Measurements from ENCODE around the gene BBS9.

Gene BBS9

DNA sequence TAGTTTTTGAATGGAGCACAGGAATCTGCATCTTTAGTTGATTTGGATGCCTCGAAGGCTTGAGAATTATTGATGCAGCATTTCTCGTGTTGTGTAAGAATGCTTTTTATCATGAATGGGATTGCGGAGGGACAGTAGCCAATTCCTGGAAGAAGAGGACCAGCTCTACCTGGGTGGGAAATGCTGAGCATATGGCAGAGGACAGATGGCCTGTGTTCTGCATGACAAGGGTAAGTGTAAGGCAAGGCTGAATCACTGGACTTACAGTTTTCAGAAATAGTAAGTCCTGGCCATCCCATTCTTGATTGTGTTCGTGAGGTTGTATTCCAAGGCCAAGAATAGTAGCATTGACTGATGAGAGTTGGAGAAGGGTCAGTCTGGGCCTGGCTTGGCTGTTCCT, 36.1 kb upstream of the BBS9 start:
- TF ChIP-seq, protein P1, sequence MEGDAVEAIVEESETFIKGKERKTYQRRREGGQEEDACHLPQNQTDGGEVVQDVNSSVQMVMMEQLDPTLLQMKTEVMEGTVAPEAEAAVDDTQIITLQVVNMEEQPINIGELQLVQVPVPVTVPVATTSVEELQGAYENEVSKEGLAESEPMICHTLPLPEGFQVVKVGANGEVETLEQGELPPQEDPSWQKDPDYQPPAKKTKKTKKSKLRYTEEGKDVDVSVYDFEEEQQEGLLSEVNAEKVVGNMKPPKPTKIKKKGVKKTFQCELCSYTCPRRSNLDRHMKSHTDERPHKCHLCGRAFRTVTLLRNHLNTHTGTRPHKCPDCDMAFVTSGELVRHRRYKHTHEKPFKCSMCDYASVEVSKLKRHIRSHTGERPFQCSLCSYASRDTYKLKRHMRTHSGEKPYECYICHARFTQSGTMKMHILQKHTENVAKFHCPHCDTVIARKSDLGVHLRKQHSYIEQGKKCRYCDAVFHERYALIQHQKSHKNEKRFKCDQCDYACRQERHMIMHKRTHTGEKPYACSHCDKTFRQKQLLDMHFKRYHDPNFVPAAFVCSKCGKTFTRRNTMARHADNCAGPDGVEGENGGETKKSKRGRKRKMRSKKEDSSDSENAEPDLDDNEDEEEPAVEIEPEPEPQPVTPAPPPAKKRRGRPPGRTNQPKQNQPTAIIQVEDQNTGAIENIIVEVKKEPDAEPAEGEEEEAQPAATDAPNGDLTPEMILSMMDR (IDR thresholded peaks at IDR 0.05) = no peak

DNA sequence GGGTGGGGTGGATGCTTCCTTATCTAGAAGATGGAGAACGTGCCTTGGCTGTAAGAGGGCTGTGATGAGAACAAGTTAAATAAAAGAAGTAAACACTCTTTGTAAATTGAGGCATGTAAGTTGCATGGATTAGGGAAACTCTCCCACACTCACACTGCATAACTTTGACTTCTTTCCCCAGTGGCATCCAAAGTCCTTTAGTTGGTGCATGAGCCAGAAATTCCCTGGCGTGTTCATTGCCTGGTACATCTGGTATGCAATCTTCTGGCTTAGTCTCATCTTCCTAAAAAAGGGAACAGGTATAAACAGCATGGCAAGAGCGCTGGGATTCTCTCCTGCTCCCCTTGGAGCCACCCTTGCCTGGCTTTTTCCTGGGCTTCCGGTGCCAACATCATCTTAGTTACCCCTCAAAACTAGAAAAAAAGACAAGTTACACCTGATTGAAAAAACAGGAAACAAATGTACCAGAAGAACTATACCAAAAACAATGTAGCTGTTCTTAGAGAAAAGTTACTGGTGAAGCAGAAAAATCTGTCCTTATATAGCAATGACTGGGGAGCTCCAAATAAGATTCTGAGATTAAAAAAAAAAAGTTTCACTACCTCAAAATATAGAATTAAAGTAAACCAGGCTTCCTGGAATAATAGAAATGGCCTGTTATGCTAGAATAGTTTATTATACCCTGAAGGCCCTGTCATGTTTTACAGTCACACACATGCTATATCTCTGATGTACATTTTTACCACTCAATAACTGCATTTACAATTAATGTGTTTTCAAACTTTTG, 30.0 kb upstream of the BBS9 start:
- TF ChIP-seq, protein P1 (IDR thresholded peaks at IDR 0.05) = no peak

DNA sequence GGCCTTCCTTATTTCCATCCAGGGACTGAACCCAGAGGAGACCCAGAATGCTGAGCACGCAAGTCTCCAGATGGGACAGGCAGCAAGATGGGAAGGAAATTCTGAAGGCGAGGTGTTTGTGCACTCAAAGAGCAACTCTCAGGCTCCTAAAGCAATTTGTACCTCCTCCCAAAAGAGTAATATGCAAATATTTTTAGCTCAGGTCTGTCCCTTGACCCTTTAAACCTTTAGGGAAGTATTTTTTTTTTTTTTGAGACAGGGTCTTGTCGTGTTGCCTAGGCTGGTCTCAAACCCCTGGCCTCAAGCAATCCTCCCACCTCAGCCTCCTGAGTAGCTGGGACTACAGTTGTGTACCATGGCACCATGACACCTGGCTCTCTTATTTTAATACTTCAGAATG, 28.6 kb upstream of the BBS9 start:
- TF ChIP-seq, protein P1 (IDR thresholded peaks at IDR 0.05) = no peak

DNA sequence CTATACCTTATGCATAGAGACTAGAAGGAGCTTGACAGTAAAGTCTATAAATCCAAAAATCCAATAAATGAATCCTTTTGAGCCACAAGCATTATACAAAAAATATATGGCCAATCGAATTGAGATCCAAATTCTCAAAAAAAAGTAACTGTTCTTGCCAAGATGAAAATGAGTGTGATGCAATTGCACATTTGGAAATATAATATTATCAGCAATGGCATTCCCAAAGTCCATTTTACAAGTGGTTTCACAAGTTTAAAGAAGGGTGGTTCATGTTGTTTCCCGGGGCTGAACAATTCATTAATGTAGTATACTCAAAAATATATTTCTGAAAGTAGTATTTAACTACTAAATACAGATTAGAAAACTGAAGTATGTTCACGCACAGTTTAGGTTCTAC, 27.5 kb upstream of the BBS9 start:
- TF ChIP-seq, protein P1 (IDR thresholded peaks at IDR 0.05) = no peak

DNA sequence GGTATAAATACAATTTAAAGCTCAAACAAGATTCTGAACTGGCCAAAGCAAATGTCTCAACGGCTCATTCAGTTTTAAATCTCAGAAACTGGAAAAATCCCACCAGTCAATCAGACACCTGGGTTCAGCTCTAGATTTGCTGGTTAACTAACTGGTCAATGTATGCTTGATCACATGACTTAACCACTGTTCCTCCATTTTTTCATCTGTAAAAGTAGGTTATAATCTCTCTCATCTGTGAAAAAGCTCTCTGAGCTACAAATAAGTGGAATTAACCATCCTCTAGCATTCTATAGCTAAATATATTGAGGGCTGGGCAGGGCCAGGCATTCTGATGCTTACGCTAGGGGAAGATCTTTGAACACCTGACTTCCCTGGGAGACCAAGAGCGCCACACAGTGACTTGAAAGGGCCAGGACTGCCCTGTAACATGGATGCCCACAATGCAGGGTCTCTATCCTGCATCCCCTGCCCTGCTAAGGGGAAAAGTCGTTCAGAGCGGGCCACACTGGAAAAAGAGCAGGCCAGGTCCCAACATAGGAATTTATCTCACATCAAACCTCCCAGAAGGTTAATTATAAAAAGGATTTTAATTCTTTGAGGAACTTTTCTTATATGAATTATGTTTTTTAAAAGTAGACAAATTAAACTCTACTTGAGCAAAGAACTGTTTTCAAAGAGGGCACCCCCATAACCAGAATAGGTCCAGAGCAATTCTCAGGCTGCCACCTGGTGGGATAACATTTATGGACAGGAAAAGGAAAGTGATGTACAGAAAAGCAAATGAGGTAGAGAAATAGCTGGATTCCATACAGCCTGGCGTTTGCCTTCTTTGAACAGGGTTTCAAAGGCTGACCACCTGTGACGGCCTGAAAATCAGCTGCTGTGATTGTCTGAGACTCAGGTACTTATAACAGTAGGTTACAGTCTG, 22.0 kb upstream of the BBS9 start:
- TF ChIP-seq, protein P1 (IDR thresholded peaks at IDR 0.05) = peak; percentile 56; the same call in 1 of the 2 replicates

DNA sequence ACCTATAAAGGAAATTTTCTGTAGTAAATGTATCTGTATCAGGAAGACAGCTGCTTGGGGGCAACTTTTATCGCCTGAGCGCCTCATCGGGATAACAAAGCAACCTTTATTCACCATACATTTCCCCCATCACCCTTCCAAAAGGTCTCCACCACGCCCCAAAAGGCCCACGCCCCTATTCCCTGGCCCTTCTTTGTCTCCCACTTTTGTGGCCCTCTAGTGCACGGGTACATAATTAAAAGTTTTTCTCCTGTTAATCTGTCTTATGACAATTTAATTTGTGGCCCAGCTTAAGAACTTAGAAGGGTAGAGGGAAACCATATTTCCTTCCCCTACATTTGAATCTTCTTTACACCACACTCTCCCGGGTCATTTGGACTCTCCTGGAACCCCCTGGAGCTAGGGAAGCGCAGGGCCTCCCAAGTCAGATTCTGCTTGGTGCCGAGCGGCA, 20.8 kb upstream of the BBS9 start:
- TF ChIP-seq, protein P1 (IDR thresholded peaks at IDR 0.05) = no peak

DNA sequence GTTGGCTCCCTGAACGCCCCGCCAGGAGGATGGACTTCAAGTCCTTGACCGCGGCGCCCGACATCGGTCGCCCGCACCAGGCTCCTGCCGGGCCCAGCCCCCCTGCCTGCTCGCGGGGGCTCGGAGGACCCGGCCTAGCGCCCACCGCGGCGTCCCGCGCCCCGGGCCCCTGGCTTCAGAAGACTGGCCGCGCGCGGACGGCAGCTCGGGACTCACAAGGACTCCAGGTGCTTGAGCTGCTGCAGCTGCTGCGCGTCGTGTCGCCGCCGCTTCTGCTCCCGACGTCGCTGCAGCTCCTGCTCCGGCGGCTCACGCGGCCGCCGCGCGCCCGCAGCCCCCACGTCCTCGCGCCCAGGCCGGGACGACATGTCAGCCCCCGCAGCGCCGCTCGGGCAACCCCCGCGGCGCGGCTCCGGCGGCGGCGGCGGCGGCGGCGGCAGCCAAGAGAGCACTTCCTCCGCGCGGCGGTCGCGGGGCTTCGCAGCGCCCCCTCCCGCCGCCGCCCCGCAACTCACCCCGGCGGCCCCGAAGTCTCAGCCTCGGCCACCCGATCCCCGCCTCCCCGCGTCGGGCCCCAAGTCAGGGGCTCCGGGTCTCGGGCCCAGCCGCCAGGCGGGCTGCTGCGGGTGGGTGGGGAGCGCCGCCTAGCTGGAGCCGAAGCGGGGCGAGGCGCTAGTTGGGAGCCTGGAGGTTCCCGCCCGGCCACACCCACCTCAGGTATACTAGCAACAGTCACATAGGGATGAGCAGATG, 20.2 kb upstream of the BBS9 start, which contains the start of gene RP9:
Gene RP9, minus strand, starts transcription at position 400 of the 753 bp plus-strand sequence. Its CDS starts 32 bp downstream, at position 368.
- TF ChIP-seq, protein P1 (IDR thresholded peaks at IDR 0.05) = peak; percentile 83

Measured in LNCAP (cell line).